Measurements from ENCODE around the gene HSPA12A.

HSPA12A gene

DNA sequence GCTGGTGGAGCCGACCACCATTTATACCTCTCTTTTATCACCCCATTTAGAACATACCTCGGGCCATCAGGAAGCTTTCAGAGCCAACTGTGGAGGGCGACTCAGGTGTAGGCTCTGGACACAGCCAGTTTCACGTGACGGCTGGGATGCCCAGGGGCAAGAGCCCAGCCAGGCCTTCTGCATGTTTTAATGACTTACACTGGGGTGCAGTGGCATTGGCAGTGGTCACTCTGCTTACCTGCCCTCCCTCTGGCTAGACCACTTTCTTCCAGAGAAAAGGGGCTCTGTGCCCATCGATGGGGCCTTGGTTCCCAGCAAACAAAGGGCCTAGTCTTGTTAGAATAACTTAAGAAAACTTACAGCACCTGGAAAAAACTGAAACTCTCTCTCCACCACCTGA lies 71.7 kb downstream of the HSPA12A start:
- in situ Hi-C loops (cut with MboI; ENCODE audit: low sequenced_read_pairs): no loop called here

- in situ Hi-C loops (cut with MboI; ENCODE audit: low sequenced_read_pairs): no loop called here
These were observed 72.3 kb downstream of the HSPA12A start for GRCh38 chr10:116669832-116670644.

GRCh38 chr10:116669080-116669479 lies 73.3 kb downstream of the HSPA12A start:
- in situ Hi-C loops (cut with MboI; ENCODE audit: low sequenced_read_pairs): no loop called here

- in situ Hi-C loops (cut with MboI; ENCODE audit: low sequenced_read_pairs): no loop called here
These were observed 73.9 kb downstream of the HSPA12A start for GRCh38 chr10:116668446-116668845.

DNA sequence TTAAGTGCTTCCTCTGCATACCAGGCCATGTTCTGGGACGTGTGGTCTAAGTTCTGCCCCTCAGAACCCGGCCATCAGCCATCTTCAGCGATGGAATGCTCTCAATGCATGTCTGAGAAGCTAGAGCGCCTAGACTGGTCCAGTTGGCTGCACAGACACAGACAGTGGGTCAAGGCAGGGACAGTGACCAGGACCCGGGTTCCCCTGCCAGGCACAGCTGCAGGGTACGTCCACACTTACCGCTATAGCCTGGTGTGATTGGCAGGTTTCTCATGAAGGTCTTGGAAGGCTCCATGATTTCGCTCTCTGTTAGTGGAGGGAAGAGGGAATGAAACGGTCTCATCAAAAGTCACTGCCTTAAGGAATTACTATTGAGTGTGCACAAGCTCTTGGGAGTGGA lies 74.3 kb downstream of the HSPA12A start:
- in situ Hi-C loops (cut with MboI; ENCODE audit: low sequenced_read_pairs): no loop called here

DNA sequence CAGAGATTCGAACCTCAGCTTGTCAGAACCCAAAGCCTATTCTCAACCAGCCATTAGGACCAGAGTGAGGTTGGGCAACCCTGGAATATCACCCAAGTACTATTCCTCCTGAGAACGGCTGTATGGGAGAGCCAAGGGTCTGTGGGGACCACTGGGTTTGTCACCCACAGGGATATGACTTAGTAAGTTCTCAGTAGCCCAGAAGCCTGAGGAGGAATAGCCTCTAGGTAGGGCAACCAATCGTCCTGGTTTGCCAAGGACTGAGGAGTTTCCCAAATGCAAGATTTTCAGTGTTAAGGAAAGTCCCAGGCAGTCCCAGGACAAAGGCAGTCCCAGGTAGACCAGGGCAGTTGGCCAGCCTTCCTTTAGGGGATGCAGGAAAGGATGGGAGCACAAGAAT lies 74.9 kb downstream of the HSPA12A start:
- in situ Hi-C loops (cut with MboI; ENCODE audit: low sequenced_read_pairs): no loop called here

- in situ Hi-C loops (cut with MboI; ENCODE audit: low sequenced_read_pairs): no loop called here
These were observed 76.7 kb downstream of the HSPA12A start for GRCh38 chr10:116665541-116666125.

- in situ Hi-C loops (cut with MboI; ENCODE audit: low sequenced_read_pairs): no loop called here
These were observed 77.7 kb downstream of the HSPA12A start for GRCh38 chr10:116664631-116665030.

GRCh38 chr10:116663342-116663741 lies 79.0 kb downstream of the HSPA12A start:
- in situ Hi-C loops (cut with MboI; ENCODE audit: low sequenced_read_pairs): no loop called here

DNA sequence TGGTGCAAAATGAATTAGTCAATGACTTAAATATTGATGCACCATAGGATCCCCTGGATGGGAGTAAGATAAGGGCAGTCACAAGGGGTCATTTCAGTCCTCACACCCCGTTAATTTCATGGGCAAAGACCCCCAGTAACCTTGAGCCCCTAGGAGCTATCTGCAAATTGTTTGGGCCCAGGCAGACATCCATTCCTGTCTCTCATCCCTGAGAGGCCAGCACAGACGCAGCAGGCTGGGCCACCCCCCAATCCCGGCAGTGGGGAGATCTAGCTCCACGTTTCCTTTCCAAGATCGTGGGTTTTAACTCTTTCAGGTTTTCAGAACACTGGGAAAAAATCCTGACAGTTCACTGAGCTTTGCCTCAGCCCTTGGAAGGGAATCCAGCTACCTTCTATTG lies 81.5 kb downstream of the HSPA12A start:
- in situ Hi-C loops (cut with MboI; ENCODE audit: low sequenced_read_pairs): no loop called here

DNA sequence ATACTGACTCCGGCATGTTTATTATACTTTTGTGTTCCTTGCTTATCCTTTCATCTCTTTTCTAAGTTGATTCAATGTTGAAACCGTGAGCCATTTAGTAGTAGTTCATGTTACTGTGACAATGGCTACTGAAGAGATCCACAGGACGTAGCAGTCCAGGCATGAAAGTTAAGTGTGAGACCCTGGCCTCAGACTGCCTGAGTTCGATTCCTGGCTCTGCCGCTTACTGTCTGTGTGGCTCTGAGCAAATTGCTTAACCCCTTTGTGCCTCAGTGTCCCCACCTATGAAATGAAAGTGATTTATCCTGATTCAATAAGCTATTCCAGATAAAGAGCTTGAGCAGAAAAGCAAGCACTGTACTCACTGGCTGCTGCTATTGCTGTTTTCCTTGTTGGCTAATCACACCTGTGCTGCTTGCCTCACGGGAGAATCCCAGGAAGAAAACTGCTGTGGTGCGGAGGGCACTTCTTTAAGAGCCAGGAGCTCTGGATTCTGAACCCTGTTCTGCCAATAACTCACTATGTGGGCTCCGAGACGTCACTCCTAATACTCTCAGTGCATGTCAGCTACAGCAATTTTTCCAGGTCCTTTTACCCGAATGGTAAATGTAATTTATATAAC lies 83.2 kb downstream of the HSPA12A start:
- in situ Hi-C loops (cut with MboI; ENCODE audit: low sequenced_read_pairs): no loop called here

DNA sequence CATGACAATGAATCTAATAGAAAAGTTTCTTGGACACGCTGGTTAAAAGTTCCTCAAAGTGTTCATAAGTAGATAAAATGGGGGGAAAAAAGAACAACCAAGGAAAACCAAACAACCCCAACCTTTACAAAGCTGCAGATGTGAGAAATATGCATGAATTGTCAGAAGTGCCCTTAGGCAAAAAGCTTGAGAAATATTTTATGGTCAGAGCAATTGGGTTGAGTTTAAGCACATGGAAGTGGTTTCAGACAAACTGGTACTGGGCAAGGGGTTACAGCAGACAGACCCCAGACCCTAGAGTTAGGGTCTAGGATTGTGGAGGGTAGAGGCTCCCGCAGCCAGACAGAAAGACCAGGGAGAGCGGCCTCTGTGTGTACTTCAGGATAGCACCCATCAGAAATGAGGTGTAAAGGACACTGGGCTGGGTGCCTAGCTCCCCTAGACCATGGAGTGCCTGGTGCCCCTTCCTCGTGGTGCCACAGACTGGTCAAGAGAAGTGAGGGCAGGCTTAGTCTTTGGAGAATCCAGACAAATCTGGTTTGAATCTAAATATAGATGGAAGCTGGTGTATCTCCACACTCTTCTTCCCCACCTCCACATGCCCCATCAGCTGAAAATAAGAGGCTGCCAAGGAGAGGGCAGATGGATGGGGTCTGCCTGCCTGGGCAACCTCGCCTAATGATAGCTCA lies 84.4 kb downstream of the HSPA12A start:
- in situ Hi-C loops (cut with MboI; ENCODE audit: low sequenced_read_pairs): no loop called here

- in situ Hi-C loops (cut with MboI; ENCODE audit: low sequenced_read_pairs): no loop called here
These were observed 86.3 kb downstream of the HSPA12A start for GRCh38 chr10:116656044-116656443.

GRCh38 chr10:116655568-116655967 lies 86.8 kb downstream of the HSPA12A start:
- in situ Hi-C loops (cut with MboI; ENCODE audit: low sequenced_read_pairs): no loop called here

DNA sequence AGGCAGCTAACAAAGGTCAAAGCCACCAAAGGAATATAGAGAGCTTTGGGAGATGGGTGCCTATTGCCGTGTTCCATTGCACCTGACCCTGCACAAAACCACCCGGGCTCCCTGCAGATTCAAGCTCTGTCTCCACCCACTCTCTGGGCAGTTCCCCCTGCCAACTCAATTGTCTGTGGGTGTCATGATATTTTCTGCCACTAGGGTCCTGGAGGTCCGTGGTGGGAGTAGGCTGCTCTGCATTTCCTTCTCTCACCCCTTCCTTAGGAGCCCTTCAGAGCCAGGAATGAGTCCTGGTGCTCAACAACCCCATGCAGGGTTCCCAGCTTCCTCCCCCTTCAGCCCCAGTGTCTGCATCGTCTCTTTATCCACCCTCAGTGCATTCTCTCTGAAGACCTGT lies 87.5 kb downstream of the HSPA12A start:
- in situ Hi-C loops (cut with MboI; ENCODE audit: low sequenced_read_pairs): no loop called here

DNA sequence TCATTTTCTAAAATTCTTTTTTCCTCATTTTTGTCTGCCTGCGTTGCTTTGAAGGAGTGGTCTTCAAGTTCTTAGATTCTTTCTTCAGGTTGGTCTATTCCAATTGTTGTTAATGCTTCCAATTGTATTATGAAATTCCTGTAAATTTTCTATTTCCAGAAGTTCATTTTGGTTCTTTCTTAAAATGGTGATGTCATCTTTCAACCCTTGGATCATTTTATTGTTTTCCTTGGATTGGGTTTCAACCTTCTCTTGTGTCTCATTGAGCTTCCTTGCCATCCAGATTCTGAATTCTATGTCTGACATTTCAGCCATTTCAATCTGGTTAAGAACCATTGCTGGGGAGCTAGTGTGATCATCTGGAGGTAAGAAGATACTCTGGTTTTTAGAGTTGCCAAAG lies 88.5 kb downstream of the HSPA12A start:
- in situ Hi-C loops (cut with MboI; ENCODE audit: low sequenced_read_pairs): no loop called here

DNA sequence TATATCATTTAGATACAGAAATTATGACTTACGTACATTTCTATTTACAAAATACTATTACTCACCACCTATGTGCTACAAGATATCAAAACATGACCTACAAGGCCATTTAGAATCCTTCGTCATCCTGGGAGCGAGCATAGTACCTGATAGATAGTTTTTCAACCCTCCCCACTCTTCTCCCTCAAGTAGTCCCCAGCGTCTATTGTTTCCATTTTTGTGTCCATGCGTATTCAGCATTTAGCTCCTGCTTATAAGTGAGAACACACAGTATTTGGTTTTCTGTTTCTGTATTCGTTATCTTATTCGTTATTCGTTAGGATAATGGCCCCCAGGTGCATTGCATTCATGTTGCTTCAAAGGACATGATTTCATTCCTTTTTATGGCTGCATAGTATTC lies 93.5 kb downstream of the HSPA12A start:
- in situ Hi-C loops (cut with MboI; ENCODE audit: low sequenced_read_pairs): no loop called here

GRCh38 chr10:116646502-116646901 lies 95.9 kb downstream of the HSPA12A start:
- in situ Hi-C loops (cut with MboI; ENCODE audit: low sequenced_read_pairs): no loop called here

- in situ Hi-C loops (cut with MboI; ENCODE audit: low sequenced_read_pairs): no loop called here
These were observed 104.5 kb downstream of the HSPA12A start for GRCh38 chr10:116637830-116638229.

DNA sequence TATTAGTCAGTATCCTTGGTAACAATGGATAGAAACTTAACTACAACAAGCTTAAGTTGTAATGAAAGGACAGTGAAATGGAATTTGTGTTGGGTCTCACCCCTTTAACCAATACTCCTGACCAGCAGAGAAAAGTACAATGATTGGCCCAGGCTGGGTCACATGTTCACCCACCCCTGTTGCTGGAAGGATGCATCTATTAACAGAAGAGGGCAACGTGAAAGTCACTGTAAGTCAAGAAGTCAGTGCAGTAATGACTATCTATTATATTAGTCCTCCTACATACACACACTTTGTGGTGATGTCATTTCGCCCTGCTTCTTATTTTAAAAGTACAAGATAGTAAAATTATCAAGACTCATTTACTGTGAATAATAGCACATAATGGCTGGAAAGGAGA lies 105.4 kb downstream of the HSPA12A start:
- in situ Hi-C loops (cut with MboI; ENCODE audit: low sequenced_read_pairs): no loop called here

GRCh38 chr10:116636385-116636784 lies 106.0 kb downstream of the HSPA12A start:
- in situ Hi-C loops (cut with MboI; ENCODE audit: low sequenced_read_pairs): no loop called here

Measured in HL-60/S4 treated with retinoic acid at 250 ng/mL for 4 days and 3 days (cell line).